GM23338 (cell line): Measurements from ENCODE around the gene PRKG2. TPM values are rescaled to one million over a fixed set of nuclear protein-coding genes. Genes with fewer than 3 reads are reported as not detected.

Experiments used
- ATAC-seq: fragments of 200-7000 bp; cut with Tn5 transposase; 3 replicates; pipeline ENCODE4 v1.9.1; 2020
- DNase-seq: peaks from one replicate; pipeline ENCODE4 v3.0.0-alpha.2; 2015; ENCODE audit warnings: low spot score
- H2AFZ ChIP-seq: fragments of 200-600 bp; sonication (generic); 2 replicates; pipeline ENCODE4 v1.8.0; 2016; ENCODE audit warnings: antibody characterized with exemption, mild to moderate bottlenecking, moderate library complexity
- H3F3A ChIP-seq: fragments of 200-600 bp; sonication (generic); replicated peaks from 2 replicates; pipeline ENCODE4 v1.8.0; 2017; ENCODE audit warnings: antibody characterized with exemption, mixed run types, low read depth
- H3K27ac ChIP-seq: fragments of 200-600 bp; sonication (generic); 2 replicates; pipeline ENCODE4 v1.6.1; 2016; ENCODE audit warnings: low read depth
- H3K27me3 ChIP-seq: fragments of 200-600 bp; sonication (generic); 2 replicates; pipeline ENCODE4 v1.8.0; 2016; ENCODE audit warnings: mild to moderate bottlenecking, mixed run types, moderate library complexity; ENCODE audit not compliant: insufficient read depth
- H3K36me3 ChIP-seq: fragments of 200-600 bp; sonication (generic); 2 replicates; pipeline ENCODE4 v1.8.0; 2016; ENCODE audit warnings: mild to moderate bottlenecking; ENCODE audit not compliant: insufficient read depth
- H3K4me1 ChIP-seq: fragments of 200-600 bp; sonication (generic); 2 replicates; pipeline ENCODE4 v1.8.0; 2016; ENCODE audit warnings: mild to moderate bottlenecking, moderate library complexity; ENCODE audit not compliant: insufficient read depth
- H3K4me2 ChIP-seq: fragments of 200-600 bp; sonication (generic); 2 replicates; pipeline ENCODE4 v1.7.1; 2017; ENCODE audit warnings: mixed run types
- H3K4me3 ChIP-seq: fragments of 200-600 bp; sonication (generic); 2 replicates; pipeline ENCODE4 v1.6.1; 2016; ENCODE audit warnings: mixed run types
- H3K79me2 ChIP-seq: fragments of 200-600 bp; sonication (generic); replicated peaks from 2 replicates; pipeline ENCODE4 v1.8.0; 2017; ENCODE audit warnings: mild to moderate bottlenecking; ENCODE audit not compliant: insufficient read depth
- H3K9me2 ChIP-seq: fragments of 200-600 bp; sonication (generic); 2 replicates; pipeline ENCODE4 v1.8.0; 2017; ENCODE audit not compliant: insufficient read depth
- H4K20me1 ChIP-seq: fragments of 200-600 bp; sonication (generic); replicated peaks from 2 replicates; pipeline ENCODE4 v1.8.0; 2017; ENCODE audit warnings: mild to moderate bottlenecking; ENCODE audit not compliant: insufficient read depth
- H3K27ac Mint-ChIP-seq: 2 replicates; pipeline ENCODE4 v1.8.0; 2020; ENCODE audit warnings: inconsistent platforms, mild to moderate bottlenecking, moderate library complexity, mixed read lengths
- H3K27me3 Mint-ChIP-seq: 3 replicates; pipeline ENCODE4 v1.8.0; 2022; ENCODE audit warnings: low read depth, mild to moderate bottlenecking, moderate library complexity, mixed read lengths, inconsistent platforms; ENCODE audit not compliant: insufficient read depth, poor library complexity
- H3K36me3 Mint-ChIP-seq: 3 replicates; pipeline ENCODE4 v1.8.0; 2021; ENCODE audit warnings: low read depth, mild to moderate bottlenecking, inconsistent platforms, moderate library complexity, mixed read lengths
- H3K4me1 Mint-ChIP-seq: 3 replicates; pipeline ENCODE4 v1.8.0; 2020; ENCODE audit warnings: mild to moderate bottlenecking, inconsistent platforms, mixed read lengths
- H3K4me3 Mint-ChIP-seq: 3 replicates; pipeline ENCODE4 v1.8.0; 2021; ENCODE audit warnings: moderate library complexity, mild to moderate bottlenecking, inconsistent platforms, mixed read lengths
- H3K9me3 Mint-ChIP-seq: 3 replicates; pipeline ENCODE4 v1.8.0; 2020; ENCODE audit warnings: moderate library complexity, mild to moderate bottlenecking, inconsistent platforms, mixed read lengths
- CREB1 ChIP-seq: fragments of 250-450 bp; sonication (Bioruptor Pico); IDR thresholded peaks from 2 replicates; pipeline ENCODE4 v1.5.0; 2020; ENCODE audit warnings: low read depth, mild to moderate bottlenecking, moderate library complexity
- NANOG ChIP-seq: IDR thresholded peaks from 2 replicates; pipeline ENCODE4 v1.6.1; 2016; ENCODE audit warnings: antibody characterized with exemption, borderline replicate concordance
- STAT1 ChIP-seq: IDR thresholded peaks from one replicate; pipeline ENCODE4 v1.6.1; 2016; ENCODE audit warnings: antibody characterized with exemption; ENCODE audit not compliant: unreplicated experiment
- polyA plus RNA-seq: library from polyadenylated mRNA; unstranded; fragments of >200 nt; fragmentation: Nextera tagmentation; extraction: Ambion mirVana; gene quantifications from 2 replicates; pipeline ENCODE4 v1.2.1, GENCODE V29; 2016
- total RNA-seq: library from RNA; depleted of rRNA; stranded (reverse); fragments of >200 nt; shearing (Covaris generic); gene quantifications from 2 replicates; pipeline ENCODE4 v1.2.3, GENCODE V29; 2014
- TF ChIP-seq, protein P1 (sequence below), 2 experiments: fragments of 200-600 bp in 1 of 2; sonication (generic) in 1 of 2; conservative IDR thresholded peaks; 2 replicates each; pipeline versions ENCODE4 v1.5.1 to v1.6.1; 2016 to 2017; ENCODE audit warnings: antibody characterized with exemption in 2 of 2, low read depth in 2 of 2, mild to moderate bottlenecking in 2 of 2, moderate library complexity in 1 of 2
- TF ChIP-seq, protein P2 (sequence below): fragments of 250-450 bp; sonication (Bioruptor Pico); IDR thresholded peaks from 2 replicates; pipeline ENCODE4 v1.5.0; 2020; ENCODE audit warnings: mild to moderate bottlenecking, moderate library complexity

Gene PRKG2
- total and polyA plus RNA-seq, 2 experiments from 2014 or later, result 1.9 to 3.6 TPM

GRCh38 chr4:81120055-81120454 lies 95.0 kb downstream of the PRKG2 start (continued):
- TF ChIP-seq, protein P1, sequence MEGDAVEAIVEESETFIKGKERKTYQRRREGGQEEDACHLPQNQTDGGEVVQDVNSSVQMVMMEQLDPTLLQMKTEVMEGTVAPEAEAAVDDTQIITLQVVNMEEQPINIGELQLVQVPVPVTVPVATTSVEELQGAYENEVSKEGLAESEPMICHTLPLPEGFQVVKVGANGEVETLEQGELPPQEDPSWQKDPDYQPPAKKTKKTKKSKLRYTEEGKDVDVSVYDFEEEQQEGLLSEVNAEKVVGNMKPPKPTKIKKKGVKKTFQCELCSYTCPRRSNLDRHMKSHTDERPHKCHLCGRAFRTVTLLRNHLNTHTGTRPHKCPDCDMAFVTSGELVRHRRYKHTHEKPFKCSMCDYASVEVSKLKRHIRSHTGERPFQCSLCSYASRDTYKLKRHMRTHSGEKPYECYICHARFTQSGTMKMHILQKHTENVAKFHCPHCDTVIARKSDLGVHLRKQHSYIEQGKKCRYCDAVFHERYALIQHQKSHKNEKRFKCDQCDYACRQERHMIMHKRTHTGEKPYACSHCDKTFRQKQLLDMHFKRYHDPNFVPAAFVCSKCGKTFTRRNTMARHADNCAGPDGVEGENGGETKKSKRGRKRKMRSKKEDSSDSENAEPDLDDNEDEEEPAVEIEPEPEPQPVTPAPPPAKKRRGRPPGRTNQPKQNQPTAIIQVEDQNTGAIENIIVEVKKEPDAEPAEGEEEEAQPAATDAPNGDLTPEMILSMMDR (conservative IDR thresholded peaks at IDR 0.05; ENCODE audit: low read depth in 2 of 2), result no peak
- TF ChIP-seq CREB1 (CRISPR knock-in tag) (no peak), NANOG (no peak)
- TF ChIP-seq, protein P2, sequence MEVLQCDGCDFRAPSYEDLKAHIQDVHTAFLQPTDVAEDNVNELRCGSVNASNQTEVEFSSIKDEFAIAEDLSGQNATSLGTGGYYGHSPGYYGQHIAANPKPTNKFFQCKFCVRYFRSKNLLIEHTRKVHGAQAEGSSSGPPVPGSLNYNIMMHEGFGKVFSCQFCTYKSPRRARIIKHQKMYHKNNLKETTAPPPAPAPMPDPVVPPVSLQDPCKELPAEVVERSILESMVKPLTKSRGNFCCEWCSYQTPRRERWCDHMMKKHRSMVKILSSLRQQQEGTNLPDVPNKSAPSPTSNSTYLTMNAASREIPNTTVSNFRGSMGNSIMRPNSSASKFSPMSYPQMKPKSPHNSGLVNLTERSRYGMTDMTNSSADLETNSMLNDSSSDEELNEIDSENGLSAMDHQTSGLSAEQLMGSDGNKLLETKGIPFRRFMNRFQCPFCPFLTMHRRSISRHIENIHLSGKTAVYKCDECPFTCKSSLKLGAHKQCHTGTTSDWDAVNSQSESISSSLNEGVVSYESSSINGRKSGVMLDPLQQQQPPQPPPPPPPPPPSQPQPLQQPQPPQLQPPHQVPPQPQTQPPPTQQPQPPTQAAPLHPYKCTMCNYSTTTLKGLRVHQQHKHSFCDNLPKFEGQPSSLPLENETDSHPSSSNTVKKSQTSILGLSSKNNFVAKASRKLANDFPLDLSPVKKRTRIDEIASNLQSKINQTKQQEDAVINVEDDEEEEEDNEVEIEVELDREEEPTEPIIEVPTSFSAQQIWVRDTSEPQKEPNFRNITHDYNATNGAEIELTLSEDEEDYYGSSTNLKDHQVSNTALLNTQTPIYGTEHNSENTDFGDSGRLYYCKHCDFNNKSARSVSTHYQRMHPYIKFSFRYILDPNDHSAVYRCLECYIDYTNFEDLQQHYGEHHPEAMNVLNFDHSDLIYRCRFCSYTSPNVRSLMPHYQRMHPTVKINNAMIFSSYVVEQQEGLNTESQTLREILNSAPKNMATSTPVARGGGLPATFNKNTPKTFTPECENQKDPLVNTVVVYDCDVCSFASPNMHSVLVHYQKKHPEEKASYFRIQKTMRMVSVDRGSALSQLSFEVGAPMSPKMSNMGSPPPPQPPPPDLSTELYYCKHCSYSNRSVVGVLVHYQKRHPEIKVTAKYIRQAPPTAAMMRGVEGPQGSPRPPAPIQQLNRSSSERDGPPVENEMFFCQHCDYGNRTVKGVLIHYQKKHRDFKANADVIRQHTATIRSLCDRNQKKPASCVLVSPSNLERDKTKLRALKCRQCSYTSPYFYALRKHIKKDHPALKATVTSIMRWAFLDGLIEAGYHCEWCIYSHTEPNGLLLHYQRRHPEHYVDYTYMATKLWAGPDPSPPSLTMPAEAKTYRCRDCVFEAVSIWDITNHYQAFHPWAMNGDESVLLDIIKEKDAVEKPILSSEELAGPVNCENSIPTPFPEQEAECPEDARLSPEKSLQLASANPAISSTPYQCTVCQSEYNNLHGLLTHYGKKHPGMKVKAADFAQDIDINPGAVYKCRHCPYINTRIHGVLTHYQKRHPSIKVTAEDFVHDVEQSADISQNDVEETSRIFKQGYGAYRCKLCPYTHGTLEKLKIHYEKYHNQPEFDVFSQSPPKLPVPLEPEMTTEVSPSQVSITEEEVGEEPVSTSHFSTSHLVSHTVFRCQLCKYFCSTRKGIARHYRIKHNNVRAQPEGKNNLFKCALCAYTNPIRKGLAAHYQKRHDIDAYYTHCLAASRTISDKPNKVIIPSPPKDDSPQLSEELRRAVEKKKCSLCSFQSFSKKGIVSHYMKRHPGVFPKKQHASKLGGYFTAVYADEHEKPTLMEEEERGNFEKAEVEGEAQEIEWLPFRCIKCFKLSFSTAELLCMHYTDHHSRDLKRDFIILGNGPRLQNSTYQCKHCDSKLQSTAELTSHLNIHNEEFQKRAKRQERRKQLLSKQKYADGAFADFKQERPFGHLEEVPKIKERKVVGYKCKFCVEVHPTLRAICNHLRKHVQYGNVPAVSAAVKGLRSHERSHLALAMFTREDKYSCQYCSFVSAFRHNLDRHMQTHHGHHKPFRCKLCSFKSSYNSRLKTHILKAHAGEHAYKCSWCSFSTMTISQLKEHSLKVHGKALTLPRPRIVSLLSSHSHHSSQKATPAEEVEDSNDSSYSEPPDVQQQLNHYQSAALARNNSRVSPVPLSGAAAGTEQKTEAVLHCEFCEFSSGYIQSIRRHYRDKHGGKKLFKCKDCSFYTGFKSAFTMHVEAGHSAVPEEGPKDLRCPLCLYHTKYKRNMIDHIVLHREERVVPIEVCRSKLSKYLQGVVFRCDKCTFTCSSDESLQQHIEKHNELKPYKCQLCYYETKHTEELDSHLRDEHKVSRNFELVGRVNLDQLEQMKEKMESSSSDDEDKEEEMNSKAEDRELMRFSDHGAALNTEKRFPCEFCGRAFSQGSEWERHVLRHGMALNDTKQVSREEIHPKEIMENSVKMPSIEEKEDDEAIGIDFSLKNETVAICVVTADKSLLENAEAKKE (CRISPR knock-in tag), result no peak

DNA sequence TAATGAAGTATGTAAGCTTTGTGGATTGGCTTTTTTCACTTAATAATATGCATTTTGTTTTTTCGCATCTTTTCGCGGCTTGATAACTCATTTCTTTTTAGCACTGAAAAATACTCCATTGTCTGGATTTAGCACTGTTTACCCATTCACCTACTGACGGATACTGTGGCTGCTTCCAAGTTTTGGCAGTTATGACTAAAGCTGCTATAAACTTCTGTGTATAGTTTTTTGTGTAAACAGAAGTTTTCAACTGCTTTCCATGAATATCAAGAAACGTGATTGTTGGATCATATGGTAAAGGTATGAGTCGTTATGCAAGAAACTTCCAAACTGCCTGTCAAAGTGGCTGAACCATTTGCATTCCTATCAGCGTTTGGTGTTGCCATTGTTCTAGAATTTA lies 96.9 kb downstream of the PRKG2 start:
- Mint-ChIP-seq H3K4me1 (peaks cover 5% of the 10 kb centered on the region; the same call in 2 of the 3 replicates), H3K27me3 (no peaks in the 10 kb centered on the region), H3K36me3 (no peaks in the 10 kb centered on the region), H3K9me3 (no peaks in the 10 kb centered on the region), H3K4me3 (no peak overlapping the region), H3K27ac (no peak overlapping the region)
- H4K20me1 ChIP-seq, result no peaks in the 10 kb centered on the region
- H3K27ac ChIP-seq, result no peak overlapping the region
- no peak for ATAC-seq
- no peak for DNase-seq
- H3K4me1 ChIP-seq, result no peaks in the 10 kb centered on the region
- H3K27me3 ChIP-seq, result no peaks in the 10 kb centered on the region
- no peak overlapping the region for H3K4me2 ChIP-seq
- no peaks in the 10 kb centered on the region for H3K36me3 ChIP-seq
- no peak overlapping the region for H3K4me3 ChIP-seq
- peaks cover 6% of the 10 kb centered on the region; the same call in 1 of the 2 replicates for H3K9me2 ChIP-seq
- H3K79me2 ChIP-seq, result no peaks in the 10 kb centered on the region
- H2AFZ ChIP-seq, result no peak overlapping the region
- H3F3A ChIP-seq, result no peaks in the 10 kb centered on the region
- TF ChIP-seq, protein P2 (CRISPR knock-in tag), result no peak
- TF ChIP-seq, protein P1 (conservative IDR thresholded peaks at IDR 0.05; ENCODE audit: low read depth in 2 of 2), result no peak
- no peak for TF ChIP-seq STAT1
